HCT116 (cell line): ENCODE measurements around the gene TAF4. TPM values are rescaled to one million over a fixed set of nuclear protein-coding genes. Genes with fewer than 3 reads are reported as not detected.

Experiments used
- ATAC-seq: fragments of 200-7000 bp; cut with Tn5 transposase; 2 replicates; pipeline ENCODE4 v1.9.1; 2020; ENCODE audit warnings: mild to moderate bottlenecking, moderate library complexity
- BruUV-seq: library from RNA; stranded (reverse); fragments of 400-500 nt; replicated peaks from 2 replicates; lab custom pipeline; 2021; lab: Mats Ljungman, UMichigan
- CTCF ChIA-PET: fragments of 300-600 bp; sonication (Branson Sonifier 250); formaldehyde crosslinking; loops from one replicate; lab custom pipeline; 2021; ENCODE audit warnings: antibody characterized with exemption; lab: Charles Lee
- POLR2A ChIA-PET: fragments of 300-600, 350-600 bp; sonication (Branson Sonifier 250); formaldehyde crosslinking; loops from one replicate; lab custom pipeline; 2021; ENCODE audit warnings: antibody characterized with exemption; lab: Charles Lee
- RAD21 ChIA-PET, 2 experiments: fragments of 300-600 bp; sonication (Branson Sonifier 250); formaldehyde crosslinking; loops; one replicate each; lab custom pipeline; 2023; ENCODE audit warnings: low total read pairs in 2 of 2; ENCODE audit not compliant: uncharacterized antibody in 2 of 2, unreplicated experiment in 2 of 2, low non-redundant PET in 1 of 2; lab: Charles Lee
- DNase-seq: peaks from one replicate; pipeline ENCODE4 v3.0.0-alpha.2; 2010; ENCODE audit warnings: low read depth, low spot score
- H2AFZ ChIP-seq: fragments of 200-600 bp; shearing (Covaris generic), sonication (generic); 2 replicates; pipeline ENCODE4 v1.6.1; 2017; ENCODE audit warnings: low read depth, mixed run types, mixed read lengths, antibody characterized with exemption, low read length; ENCODE audit not compliant: poor library complexity, severe bottlenecking
- H3K27ac ChIP-seq: 2 replicates; pipeline ENCODE4 v1.5.1; 2012; ENCODE audit warnings: low read depth, low read length
- H3K27me3 ChIP-seq: fragments of 200-600 bp; sonication (generic); 2 replicates; pipeline ENCODE4 v1.6.1; 2016; ENCODE audit warnings: mixed run types, low read length, mixed read lengths; ENCODE audit not compliant: insufficient read depth
- H3K36me3 ChIP-seq, 2 experiments: fragments of 200-500 bp in 1 of 2; fragments of 200-600 bp in 1 of 2; sonication (Bioruptor generic) in 1 of 2; sonication (generic) in 1 of 2; 2 replicates each; pipeline versions ENCODE4 v1.5.1 to v1.6.1; 2014 to 2016; ENCODE audit warnings: low read length in 2 of 2, inconsistent platforms in 1 of 2, mixed read lengths in 1 of 2, mixed run types in 1 of 2; ENCODE audit not compliant: insufficient read depth in 2 of 2, control insufficient read depth in 1 of 2
- H3K4me1 ChIP-seq, 2 experiments: fragments of 200-600 bp in 1 of 2; sonication (generic) in 1 of 2; 2 replicates each; pipeline versions ENCODE4 v1.5.1 to v1.6.1; 2012 to 2017; ENCODE audit warnings: low read length in 2 of 2, inconsistent platforms in 1 of 2, mild to moderate bottlenecking in 1 of 2, mixed read lengths in 1 of 2, mixed run types in 1 of 2, moderate library complexity in 1 of 2; ENCODE audit not compliant: insufficient read depth in 2 of 2, control insufficient read depth in 1 of 2
- H3K4me2 ChIP-seq: fragments of 200-600 bp; sonication (generic); 2 replicates; pipeline ENCODE4 v1.6.1; 2017; ENCODE audit warnings: mixed run types, low read length, mixed read lengths
- H3K4me3 ChIP-seq, 2 experiments: fragments of 200-600 bp in 1 of 2; sonication (generic) in 1 of 2; replicated peaks in 1 of 2; 2 replicates each; pipeline ENCODE4 v1.5.1; 2011 to 2016; ENCODE audit warnings: low read length in 2 of 2, control low read depth in 1 of 2, low read depth in 1 of 2, mild to moderate bottlenecking in 1 of 2, mixed read lengths in 1 of 2, mixed run types in 1 of 2
- H3K79me2 ChIP-seq: fragments of 200-600 bp; sonication (generic); 2 replicates; pipeline ENCODE4 v1.6.1; 2017; ENCODE audit warnings: mild to moderate bottlenecking, mixed run types, low read length, moderate library complexity, mixed read lengths; ENCODE audit not compliant: insufficient read depth
- H3K9ac ChIP-seq: fragments of 200-600 bp; sonication (generic); 2 replicates; pipeline ENCODE4 v1.6.1; 2016; ENCODE audit warnings: low read length, mixed read lengths
- H3K9me2 ChIP-seq: fragments of 200-600 bp; sonication (generic), shearing (Covaris generic); 2 replicates; pipeline ENCODE4 v1.6.1; 2017; ENCODE audit warnings: mixed run types, mild to moderate bottlenecking, moderate library complexity; ENCODE audit not compliant: insufficient read depth
- H3K9me3 ChIP-seq, 2 experiments: fragments of 200-500 bp in 1 of 2; fragments of 200-600 bp in 1 of 2; sonication (Bioruptor generic) in 1 of 2; sonication (generic) in 1 of 2; 2 replicates each; pipeline ENCODE4 v1.6.1; 2014 to 2017; ENCODE audit warnings: low read length in 2 of 2, mixed read lengths in 2 of 2, inconsistent platforms in 1 of 2, low read depth in 1 of 2, mild to moderate bottlenecking in 1 of 2, mixed run types in 1 of 2, moderate library complexity in 1 of 2; ENCODE audit not compliant: control insufficient read depth in 1 of 2, insufficient read depth in 1 of 2
- H4K20me1 ChIP-seq: fragments of 200-600 bp; sonication (generic), shearing (Covaris generic); 2 replicates; pipeline ENCODE4 v1.6.1; 2017; ENCODE audit warnings: mixed run types, mild to moderate bottlenecking, moderate library complexity; ENCODE audit not compliant: insufficient read depth
- CBX3 ChIP-seq: IDR thresholded peaks from 2 replicates; pipeline ENCODE4 v1.6.1; 2012; ENCODE audit warnings: low read depth
- CEBPB ChIP-seq: IDR thresholded peaks from 2 replicates; pipeline ENCODE4 v1.6.1; 2012; ENCODE audit warnings: low read depth
- EGR1 ChIP-seq: IDR thresholded peaks from 2 replicates; pipeline ENCODE4 v1.6.1; 2012; ENCODE audit warnings: low read depth
- EZH2 ChIP-seq: fragments of 200-600 bp; sonication (generic); IDR thresholded peaks from 2 replicates; pipeline ENCODE4 v1.6.1; 2017; ENCODE audit warnings: antibody characterized with exemption, mixed run types
- EZH2phosphoT487 ChIP-seq: fragments of 200-600 bp; IDR thresholded peaks from 2 replicates; pipeline ENCODE4 v1.6.1; 2018; ENCODE audit warnings: antibody characterized with exemption, borderline replicate concordance
- JUND ChIP-seq: IDR thresholded peaks from 2 replicates; pipeline ENCODE4 v1.6.1; 2012
- MAX ChIP-seq: IDR thresholded peaks from 2 replicates; pipeline ENCODE4 v1.6.1; 2012
- POLR2A ChIP-seq: IDR thresholded peaks from 2 replicates; pipeline ENCODE4 v1.7.0; 2011; ENCODE audit warnings: borderline replicate concordance; ENCODE audit not compliant: insufficient read depth, insufficient read length; ENCODE audit errors: extremely low read depth
- RAD21 ChIP-seq: IDR thresholded peaks from 2 replicates; pipeline ENCODE4 v1.6.1; 2012; ENCODE audit warnings: low read depth, mild to moderate bottlenecking
- REST ChIP-seq: IDR thresholded peaks from 2 replicates; pipeline ENCODE4 v1.6.1; 2012; ENCODE audit warnings: low read depth
- SRF ChIP-seq: IDR thresholded peaks from 2 replicates; pipeline ENCODE4 v1.6.1; 2012; ENCODE audit warnings: low read depth
- YY1 ChIP-seq: IDR thresholded peaks from 2 replicates; pipeline ENCODE4 v1.6.1; 2011; ENCODE audit warnings: low read length, low read depth, moderate library complexity, mild to moderate bottlenecking; ENCODE audit not compliant: insufficient replicate concordance; ENCODE audit errors: extremely low read depth
- ZFX ChIP-seq: fragments of 450-650 bp; IDR thresholded peaks from 2 replicates; pipeline ENCODE4 v1.6.1; 2017
- ZNF274 ChIP-seq: fragments of 200-500 bp; sonication (Bioruptor generic); IDR thresholded peaks from 2 replicates; pipeline ENCODE4 v1.6.1; 2014; ENCODE audit warnings: mild to moderate bottlenecking, low read depth, low read length, inconsistent platforms
- intact Hi-C: fragments of 100-400 bp; cut with micrococcal nuclease; formaldehyde crosslinking; loops from 2 replicates; pipeline ENCODE4 v1.10.0; 2022
- total RNA-seq: library from RNA; stranded (reverse); gene quantifications from one replicate; pipeline ENCODE4 v1.2.1, GENCODE V29; 2021; ENCODE audit not compliant: unreplicated experiment

TAF4 gene
- total RNA-seq, 1 experiment from 2014 or later = 26.8 TPM

GRCh38 chr20:62114894-62115293 is 49.2 kb upstream of the TAF4 start:
- H3K4me1 ChIP-seq = no peaks in the 10 kb centered on the region
- TF ChIP-seq JUND (no peak), RAD21 (no peak), YY1 (no peak), ZNF274 (no peak), EZH2 (no peak), ZFX (no peak), CEBPB (no peak), EGR1 (no peak), POLR2A (no peak), SRF (no peak), REST (no peak), CBX3 (no peak), MAX (no peak), EZH2phosphoT487 (no peak)
- no peak for ATAC-seq
- no peak overlapping the region for H3K27ac ChIP-seq
- POLR2A ChIA-PET = no interaction called here
- H2AFZ ChIP-seq = no peak overlapping the region
- no peak overlapping the region for H3K9ac ChIP-seq
- no TSS peak for BruUV-seq
- no peaks in the 10 kb centered on the region for H3K36me3 ChIP-seq
- no peaks in the 10 kb centered on the region for H4K20me1 ChIP-seq
- H3K9me2 ChIP-seq = no peaks in the 10 kb centered on the region
- H3K27me3 ChIP-seq = no peaks in the 10 kb centered on the region
- RAD21 ChIA-PET = no interaction called here
- no peak for DNase-seq
- H3K4me2 ChIP-seq = no peak overlapping the region
- H3K4me3 ChIP-seq = no peak overlapping the region
- H3K79me2 ChIP-seq = no peaks in the 10 kb centered on the region
- CTCF ChIA-PET = no interaction called here
- intact Hi-C loops = no loop called here
- peaks cover 0 to 7% of the 10 kb centered on the region in 2 experiments; a peak in 1 of 4 replicates for H3K9me3 ChIP-seq
